ENCODE measurements around the gene FBXW7.

Gene FBXW7

DNA sequence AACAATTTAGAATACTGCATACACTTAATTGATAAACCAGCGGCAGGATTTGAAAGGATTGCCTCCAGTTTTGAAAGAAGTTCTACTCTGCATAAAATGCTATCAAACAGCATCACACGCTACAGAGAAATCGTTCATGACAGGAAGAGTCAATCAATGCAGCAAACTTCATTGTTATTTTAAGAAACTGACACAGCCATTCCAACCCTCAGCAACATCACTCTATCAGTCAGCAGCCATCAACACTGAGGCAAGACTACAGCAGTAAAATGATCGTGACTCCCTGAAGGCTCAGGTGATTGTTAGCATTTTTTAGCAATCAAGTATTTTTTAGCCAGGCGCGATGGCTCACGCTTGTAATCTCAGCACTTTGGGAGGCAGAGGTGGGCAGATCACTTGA, 98.3 kb downstream of the FBXW7 start:
- no peak for DNase-seq (ENCODE audit: extremely low read depth, insufficient read length)
- H3K36me3 ChIP-seq (ENCODE audit: control insufficient read depth, insufficient read depth, low read length), result no peaks in the 10 kb centered on the region
- TF ChIP-seq, protein P1, sequence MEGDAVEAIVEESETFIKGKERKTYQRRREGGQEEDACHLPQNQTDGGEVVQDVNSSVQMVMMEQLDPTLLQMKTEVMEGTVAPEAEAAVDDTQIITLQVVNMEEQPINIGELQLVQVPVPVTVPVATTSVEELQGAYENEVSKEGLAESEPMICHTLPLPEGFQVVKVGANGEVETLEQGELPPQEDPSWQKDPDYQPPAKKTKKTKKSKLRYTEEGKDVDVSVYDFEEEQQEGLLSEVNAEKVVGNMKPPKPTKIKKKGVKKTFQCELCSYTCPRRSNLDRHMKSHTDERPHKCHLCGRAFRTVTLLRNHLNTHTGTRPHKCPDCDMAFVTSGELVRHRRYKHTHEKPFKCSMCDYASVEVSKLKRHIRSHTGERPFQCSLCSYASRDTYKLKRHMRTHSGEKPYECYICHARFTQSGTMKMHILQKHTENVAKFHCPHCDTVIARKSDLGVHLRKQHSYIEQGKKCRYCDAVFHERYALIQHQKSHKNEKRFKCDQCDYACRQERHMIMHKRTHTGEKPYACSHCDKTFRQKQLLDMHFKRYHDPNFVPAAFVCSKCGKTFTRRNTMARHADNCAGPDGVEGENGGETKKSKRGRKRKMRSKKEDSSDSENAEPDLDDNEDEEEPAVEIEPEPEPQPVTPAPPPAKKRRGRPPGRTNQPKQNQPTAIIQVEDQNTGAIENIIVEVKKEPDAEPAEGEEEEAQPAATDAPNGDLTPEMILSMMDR (IDR thresholded peaks at IDR 0.05; ENCODE audit: insufficient read depth, low read length, poor library complexity, severe bottlenecking), result no peak
- H3K4me3 ChIP-seq (replicated peaks; ENCODE audit: low read depth, low read length), result no peak overlapping the region
- no peaks in the 10 kb centered on the region for H3K27me3 ChIP-seq (replicated peaks; ENCODE audit: control insufficient read depth, insufficient read depth, low read length)

- H3K27me3 ChIP-seq (replicated peaks; ENCODE audit: control insufficient read depth, insufficient read depth, low read length), result no peaks in the 10 kb centered on the region
- no peaks in the 10 kb centered on the region for H3K36me3 ChIP-seq (ENCODE audit: control insufficient read depth, insufficient read depth, low read length)
- H3K4me3 ChIP-seq (replicated peaks; ENCODE audit: low read depth, low read length), result no peak overlapping the region
- no peak for DNase-seq (ENCODE audit: extremely low read depth, insufficient read length)
- TF ChIP-seq, protein P1 (IDR thresholded peaks at IDR 0.05; ENCODE audit: insufficient read depth, low read length, poor library complexity, severe bottlenecking), result peak; percentile 15
Observed at GRCh38 chr4:152436384-152436783, 99.5 kb downstream of the FBXW7 start.

DNA sequence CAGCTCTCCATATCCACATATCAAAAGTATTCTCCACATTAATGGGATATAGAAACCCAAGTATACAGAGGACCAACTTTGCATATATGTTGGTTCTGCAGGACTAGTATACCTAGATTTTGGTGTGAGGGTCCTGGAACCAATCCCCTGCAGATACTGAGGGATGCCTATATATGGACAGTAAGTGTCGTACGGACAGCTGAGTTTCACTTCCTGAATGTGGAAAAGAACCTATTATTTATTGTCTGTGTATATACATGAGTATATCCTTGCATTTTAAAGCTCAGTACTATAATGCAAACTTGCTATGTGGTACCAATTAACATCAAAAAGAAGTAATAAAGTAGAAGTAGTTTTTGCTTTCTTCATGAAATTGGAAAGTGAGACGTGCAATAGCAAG, 101.9 kb downstream of the FBXW7 start:
- Histone ChIP-seq H3K4me3 (replicated peaks; ENCODE audit: low read depth, low read length) (no peak overlapping the region), H3K27me3 (replicated peaks; ENCODE audit: control insufficient read depth, insufficient read depth, low read length) (no peaks in the 10 kb centered on the region), H3K36me3 (ENCODE audit: control insufficient read depth, insufficient read depth, low read length) (no peaks in the 10 kb centered on the region; the same call in 1 of the 2 replicates)
- TF ChIP-seq, protein P1 (IDR thresholded peaks at IDR 0.05; ENCODE audit: insufficient read depth, low read length, poor library complexity, severe bottlenecking), result no peak
- DNase-seq (ENCODE audit: extremely low read depth, insufficient read length), result no peak

GRCh38 chr4:152431784-152432183, 104.1 kb downstream of the FBXW7 start:
- H3K36me3 ChIP-seq (ENCODE audit: control insufficient read depth, insufficient read depth, low read length), result no peaks in the 10 kb centered on the region; the same call in 1 of the 2 replicates
- no peak overlapping the region for H3K4me3 ChIP-seq (replicated peaks; ENCODE audit: low read depth, low read length)
- DNase-seq (ENCODE audit: extremely low read depth, insufficient read length), result no peak
- TF ChIP-seq, protein P1 (IDR thresholded peaks at IDR 0.05; ENCODE audit: insufficient read depth, low read length, poor library complexity, severe bottlenecking), result no peak
- no peaks in the 10 kb centered on the region for H3K27me3 ChIP-seq (replicated peaks; ENCODE audit: control insufficient read depth, insufficient read depth, low read length)

DNA sequence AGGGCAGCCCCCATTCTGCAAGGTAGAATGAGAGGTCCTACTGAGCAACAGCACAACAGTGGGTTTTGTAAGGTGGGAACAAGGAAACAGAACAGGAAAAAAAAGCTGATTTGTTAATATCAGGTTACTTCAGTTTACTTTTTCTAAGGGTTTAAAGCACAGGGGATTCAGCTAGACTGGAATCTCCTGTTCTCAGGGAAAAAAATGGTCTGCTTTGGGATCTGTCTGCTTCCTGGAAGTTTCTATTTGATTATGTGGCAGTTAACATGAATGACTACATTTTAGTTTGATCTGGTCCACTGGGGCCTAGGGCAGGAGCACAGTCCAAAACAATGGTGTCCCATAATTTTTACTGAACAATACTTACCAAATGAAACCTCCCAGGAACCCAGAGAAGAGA, 104.6 kb downstream of the FBXW7 start:
- H3K36me3 ChIP-seq (ENCODE audit: control insufficient read depth, insufficient read depth, low read length), result no peaks in the 10 kb centered on the region; the same call in 1 of the 2 replicates
- TF ChIP-seq, protein P1 (IDR thresholded peaks at IDR 0.05; ENCODE audit: insufficient read depth, low read length, poor library complexity, severe bottlenecking), result no peak
- DNase-seq (ENCODE audit: extremely low read depth, insufficient read length), result no peak
- no peak overlapping the region for H3K4me3 ChIP-seq (replicated peaks; ENCODE audit: low read depth, low read length)
- no peaks in the 10 kb centered on the region for H3K27me3 ChIP-seq (replicated peaks; ENCODE audit: control insufficient read depth, insufficient read depth, low read length)

DNA sequence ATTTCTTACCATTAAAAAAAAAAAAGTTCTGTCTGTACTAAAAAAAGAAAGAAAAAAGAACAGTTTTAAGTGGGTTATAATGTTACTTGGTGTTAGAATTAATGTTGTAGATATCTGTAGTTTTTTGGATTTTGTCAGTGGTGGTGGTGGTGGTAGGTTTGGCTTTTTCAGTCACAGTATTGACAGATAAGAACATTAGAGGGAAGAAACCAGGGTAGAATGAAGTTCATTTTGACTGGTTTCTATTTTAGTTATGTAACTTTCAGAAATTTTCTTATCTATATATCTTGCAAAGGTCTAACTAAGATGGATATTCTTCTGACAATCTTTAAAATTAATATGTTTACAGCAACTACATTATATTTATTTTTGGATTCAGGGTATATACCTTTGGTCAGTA, 105.4 kb downstream of the FBXW7 start:
- DNase-seq (ENCODE audit: extremely low read depth, insufficient read length), result no peak
- H3K27me3 ChIP-seq (replicated peaks; ENCODE audit: control insufficient read depth, insufficient read depth, low read length), result no peaks in the 10 kb centered on the region
- H3K4me3 ChIP-seq (replicated peaks; ENCODE audit: low read depth, low read length), result no peak overlapping the region
- TF ChIP-seq, protein P1 (IDR thresholded peaks at IDR 0.05; ENCODE audit: insufficient read depth, low read length, poor library complexity, severe bottlenecking), result no peak
- no peaks in the 10 kb centered on the region; the same call in 1 of the 2 replicates for H3K36me3 ChIP-seq (ENCODE audit: control insufficient read depth, insufficient read depth, low read length)

All from GM06990 (cell line).